ENCODE measurements around the gene APP.

APP gene

DNA sequence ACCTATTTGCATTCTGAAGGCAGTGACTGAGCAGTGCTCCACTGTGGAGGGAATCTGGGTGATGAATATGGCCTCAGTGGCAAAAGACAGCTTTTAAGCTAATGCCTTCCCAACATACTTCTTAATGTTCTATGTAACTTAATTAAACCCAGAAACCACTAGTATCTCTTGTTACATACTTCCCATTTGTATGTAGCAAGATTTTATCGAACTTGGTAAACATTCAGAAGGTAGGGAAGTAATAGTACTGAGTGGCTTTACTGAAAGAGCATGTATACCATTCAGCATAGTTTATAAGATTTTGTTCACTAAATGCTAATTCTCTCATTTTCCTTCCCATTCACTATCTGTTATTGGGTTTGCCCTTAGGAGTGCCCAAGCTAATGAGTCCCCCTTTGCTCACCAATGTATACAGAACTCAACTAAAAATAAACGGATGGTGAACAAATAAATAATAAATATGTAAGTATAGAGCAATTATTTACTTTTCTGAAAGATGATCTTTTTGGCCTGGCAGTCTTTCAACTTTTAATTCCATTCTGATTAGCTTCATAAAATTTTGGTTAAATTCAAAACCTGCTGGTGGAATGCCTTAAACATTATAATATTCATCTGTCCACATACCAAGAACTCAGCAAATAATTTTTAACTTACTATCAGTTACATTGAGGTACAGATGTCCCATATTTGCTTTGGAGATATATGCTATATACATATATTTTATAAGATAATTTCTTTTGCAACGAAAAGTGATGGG is 204.4 kb downstream of the APP start:
- peaks cover 16 to 17% of the 10 kb centered on the region in 2 experiments; a peak in 2 of 3 replicates for H3K36me3 ChIP-seq (ENCODE audit: control insufficient read depth in 2 of 2, insufficient read depth in 1 of 2, low read length in 2 of 2)
- no peak overlapping the region for H3K4me3 ChIP-seq (ENCODE audit: low read depth, low read length)
- no peak overlapping the region for H3K27ac ChIP-seq (ENCODE audit: extremely low read depth, low read depth, low read length)
- POLR2A ChIA-PET: no interaction called here
- TF ChIP-seq, protein P1, sequence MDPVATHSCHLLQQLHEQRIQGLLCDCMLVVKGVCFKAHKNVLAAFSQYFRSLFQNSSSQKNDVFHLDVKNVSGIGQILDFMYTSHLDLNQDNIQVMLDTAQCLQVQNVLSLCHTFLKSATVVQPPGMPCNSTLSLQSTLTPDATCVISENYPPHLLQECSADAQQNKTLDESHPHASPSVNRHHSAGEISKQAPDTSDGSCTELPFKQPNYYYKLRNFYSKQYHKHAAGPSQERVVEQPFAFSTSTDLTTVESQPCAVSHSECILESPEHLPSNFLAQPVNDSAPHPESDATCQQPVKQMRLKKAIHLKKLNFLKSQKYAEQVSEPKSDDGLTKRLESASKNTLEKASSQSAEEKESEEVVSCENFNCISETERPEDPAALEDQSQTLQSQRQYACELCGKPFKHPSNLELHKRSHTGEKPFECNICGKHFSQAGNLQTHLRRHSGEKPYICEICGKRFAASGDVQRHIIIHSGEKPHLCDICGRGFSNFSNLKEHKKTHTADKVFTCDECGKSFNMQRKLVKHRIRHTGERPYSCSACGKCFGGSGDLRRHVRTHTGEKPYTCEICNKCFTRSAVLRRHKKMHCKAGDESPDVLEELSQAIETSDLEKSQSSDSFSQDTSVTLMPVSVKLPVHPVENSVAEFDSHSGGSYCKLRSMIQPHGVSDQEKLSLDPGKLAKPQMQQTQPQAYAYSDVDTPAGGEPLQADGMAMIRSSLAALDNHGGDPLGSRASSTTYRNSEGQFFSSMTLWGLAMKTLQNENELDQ (tag by site-specific recombination; IDR thresholded peaks at IDR 0.05; ENCODE audit: low read depth): no peak
- no peak for TF ChIP-seq YY1 (tag by site-specific recombination; IDR thresholded peaks at IDR 0.05)
- no peak for TF ChIP-seq EGR2 (tag by site-specific recombination; IDR thresholded peaks at IDR 0.05; ENCODE audit: low read depth)
- TF ChIP-seq ZNF670 (tag by site-specific recombination; IDR thresholded peaks at IDR 0.05; ENCODE audit: low read depth): no peak
- no peak for TF ChIP-seq ZNF791 (tag by site-specific recombination; IDR thresholded peaks at IDR 0.05)
- TF ChIP-seq KLF10 (tag by site-specific recombination; IDR thresholded peaks at IDR 0.05): no peak
- TF ChIP-seq ZNF768 (tag by site-specific recombination; IDR thresholded peaks at IDR 0.05): no peak
- no peak for TF ChIP-seq ZNF610 (tag by site-specific recombination; IDR thresholded peaks at IDR 0.05; ENCODE audit: borderline replicate concordance)
- no peak for TF ChIP-seq KLF7 (tag by site-specific recombination; IDR thresholded peaks at IDR 0.05; ENCODE audit: borderline replicate concordance)
- TF ChIP-seq, protein P2, sequence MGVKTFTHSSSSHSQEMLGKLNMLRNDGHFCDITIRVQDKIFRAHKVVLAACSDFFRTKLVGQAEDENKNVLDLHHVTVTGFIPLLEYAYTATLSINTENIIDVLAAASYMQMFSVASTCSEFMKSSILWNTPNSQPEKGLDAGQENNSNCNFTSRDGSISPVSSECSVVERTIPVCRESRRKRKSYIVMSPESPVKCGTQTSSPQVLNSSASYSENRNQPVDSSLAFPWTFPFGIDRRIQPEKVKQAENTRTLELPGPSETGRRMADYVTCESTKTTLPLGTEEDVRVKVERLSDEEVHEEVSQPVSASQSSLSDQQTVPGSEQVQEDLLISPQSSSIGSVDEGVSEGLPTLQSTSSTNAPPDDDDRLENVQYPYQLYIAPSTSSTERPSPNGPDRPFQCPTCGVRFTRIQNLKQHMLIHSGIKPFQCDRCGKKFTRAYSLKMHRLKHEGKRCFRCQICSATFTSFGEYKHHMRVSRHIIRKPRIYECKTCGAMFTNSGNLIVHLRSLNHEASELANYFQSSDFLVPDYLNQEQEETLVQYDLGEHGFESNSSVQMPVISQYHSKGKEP (tag by site-specific recombination; IDR thresholded peaks at IDR 0.05): no peak
- TF ChIP-seq, protein P3, sequence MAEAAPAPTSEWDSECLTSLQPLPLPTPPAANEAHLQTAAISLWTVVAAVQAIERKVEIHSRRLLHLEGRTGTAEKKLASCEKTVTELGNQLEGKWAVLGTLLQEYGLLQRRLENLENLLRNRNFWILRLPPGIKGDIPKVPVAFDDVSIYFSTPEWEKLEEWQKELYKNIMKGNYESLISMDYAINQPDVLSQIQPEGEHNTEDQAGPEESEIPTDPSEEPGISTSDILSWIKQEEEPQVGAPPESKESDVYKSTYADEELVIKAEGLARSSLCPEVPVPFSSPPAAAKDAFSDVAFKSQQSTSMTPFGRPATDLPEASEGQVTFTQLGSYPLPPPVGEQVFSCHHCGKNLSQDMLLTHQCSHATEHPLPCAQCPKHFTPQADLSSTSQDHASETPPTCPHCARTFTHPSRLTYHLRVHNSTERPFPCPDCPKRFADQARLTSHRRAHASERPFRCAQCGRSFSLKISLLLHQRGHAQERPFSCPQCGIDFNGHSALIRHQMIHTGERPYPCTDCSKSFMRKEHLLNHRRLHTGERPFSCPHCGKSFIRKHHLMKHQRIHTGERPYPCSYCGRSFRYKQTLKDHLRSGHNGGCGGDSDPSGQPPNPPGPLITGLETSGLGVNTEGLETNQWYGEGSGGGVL (tag by site-specific recombination; IDR thresholded peaks at IDR 0.05): no peak
- TF ChIP-seq, protein P4, sequence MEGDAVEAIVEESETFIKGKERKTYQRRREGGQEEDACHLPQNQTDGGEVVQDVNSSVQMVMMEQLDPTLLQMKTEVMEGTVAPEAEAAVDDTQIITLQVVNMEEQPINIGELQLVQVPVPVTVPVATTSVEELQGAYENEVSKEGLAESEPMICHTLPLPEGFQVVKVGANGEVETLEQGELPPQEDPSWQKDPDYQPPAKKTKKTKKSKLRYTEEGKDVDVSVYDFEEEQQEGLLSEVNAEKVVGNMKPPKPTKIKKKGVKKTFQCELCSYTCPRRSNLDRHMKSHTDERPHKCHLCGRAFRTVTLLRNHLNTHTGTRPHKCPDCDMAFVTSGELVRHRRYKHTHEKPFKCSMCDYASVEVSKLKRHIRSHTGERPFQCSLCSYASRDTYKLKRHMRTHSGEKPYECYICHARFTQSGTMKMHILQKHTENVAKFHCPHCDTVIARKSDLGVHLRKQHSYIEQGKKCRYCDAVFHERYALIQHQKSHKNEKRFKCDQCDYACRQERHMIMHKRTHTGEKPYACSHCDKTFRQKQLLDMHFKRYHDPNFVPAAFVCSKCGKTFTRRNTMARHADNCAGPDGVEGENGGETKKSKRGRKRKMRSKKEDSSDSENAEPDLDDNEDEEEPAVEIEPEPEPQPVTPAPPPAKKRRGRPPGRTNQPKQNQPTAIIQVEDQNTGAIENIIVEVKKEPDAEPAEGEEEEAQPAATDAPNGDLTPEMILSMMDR (tag by site-specific recombination; IDR thresholded peaks at IDR 0.05): no peak
- TF ChIP-seq, protein P5, sequence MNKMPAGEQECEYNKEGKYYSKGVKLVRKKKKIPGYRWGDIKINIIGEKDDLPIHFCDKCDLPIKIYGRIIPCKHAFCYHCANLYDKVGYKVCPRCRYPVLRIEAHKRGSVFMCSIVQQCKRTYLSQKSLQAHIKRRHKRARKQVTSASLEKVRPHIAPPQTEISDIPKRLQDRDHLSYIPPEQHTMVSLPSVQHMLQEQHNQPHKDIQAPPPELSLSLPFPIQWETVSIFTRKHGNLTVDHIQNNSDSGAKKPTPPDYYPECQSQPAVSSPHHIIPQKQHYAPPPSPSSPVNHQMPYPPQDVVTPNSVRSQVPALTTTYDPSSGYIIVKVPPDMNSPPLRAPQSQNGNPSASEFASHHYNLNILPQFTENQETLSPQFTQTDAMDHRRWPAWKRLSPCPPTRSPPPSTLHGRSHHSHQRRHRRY (tag by site-specific recombination; IDR thresholded peaks at IDR 0.05): no peak
- TF ChIP-seq ZNF629 (tag by site-specific recombination; IDR thresholded peaks at IDR 0.05): no peak
- TF ChIP-seq, protein P6, sequence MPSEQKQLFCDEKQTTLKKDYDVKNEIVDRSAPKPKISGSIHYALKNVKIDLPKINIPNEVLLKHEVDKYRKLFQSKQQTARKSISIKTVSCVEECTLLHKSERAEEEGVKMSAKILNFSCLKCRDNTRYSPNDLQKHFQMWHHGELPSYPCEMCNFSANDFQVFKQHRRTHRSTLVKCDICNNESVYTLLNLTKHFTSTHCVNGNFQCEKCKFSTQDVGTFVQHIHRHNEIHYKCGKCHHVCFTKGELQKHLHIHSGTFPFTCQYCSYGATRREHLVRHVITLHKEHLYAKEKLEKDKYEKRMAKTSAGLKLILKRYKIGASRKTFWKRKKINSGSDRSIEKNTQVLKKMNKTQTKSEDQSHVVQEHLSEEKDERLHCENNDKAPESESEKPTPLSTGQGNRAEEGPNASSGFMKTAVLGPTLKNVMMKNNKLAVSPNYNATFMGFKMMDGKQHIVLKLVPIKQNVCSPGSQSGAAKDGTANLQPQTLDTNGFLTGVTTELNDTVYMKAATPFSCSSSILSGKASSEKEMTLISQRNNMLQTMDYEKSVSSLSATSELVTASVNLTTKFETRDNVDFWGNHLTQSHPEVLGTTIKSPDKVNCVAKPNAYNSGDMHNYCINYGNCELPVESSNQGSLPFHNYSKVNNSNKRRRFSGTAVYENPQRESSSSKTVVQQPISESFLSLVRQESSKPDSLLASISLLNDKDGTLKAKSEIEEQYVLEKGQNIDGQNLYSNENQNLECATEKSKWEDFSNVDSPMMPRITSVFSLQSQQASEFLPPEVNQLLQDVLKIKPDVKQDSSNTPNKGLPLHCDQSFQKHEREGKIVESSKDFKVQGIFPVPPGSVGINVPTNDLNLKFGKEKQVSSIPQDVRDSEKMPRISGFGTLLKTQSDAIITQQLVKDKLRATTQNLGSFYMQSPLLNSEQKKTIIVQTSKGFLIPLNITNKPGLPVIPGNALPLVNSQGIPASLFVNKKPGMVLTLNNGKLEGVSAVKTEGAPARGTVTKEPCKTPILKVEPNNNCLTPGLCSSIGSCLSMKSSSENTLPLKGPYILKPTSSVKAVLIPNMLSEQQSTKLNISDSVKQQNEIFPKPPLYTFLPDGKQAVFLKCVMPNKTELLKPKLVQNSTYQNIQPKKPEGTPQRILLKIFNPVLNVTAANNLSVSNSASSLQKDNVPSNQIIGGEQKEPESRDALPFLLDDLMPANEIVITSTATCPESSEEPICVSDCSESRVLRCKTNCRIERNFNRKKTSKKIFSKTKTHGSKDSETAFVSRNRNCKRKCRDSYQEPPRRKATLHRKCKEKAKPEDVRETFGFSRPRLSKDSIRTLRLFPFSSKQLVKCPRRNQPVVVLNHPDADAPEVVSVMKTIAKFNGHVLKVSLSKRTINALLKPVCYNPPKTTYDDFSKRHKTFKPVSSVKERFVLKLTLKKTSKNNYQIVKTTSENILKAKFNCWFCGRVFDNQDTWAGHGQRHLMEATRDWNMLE (tag by site-specific recombination; conservative IDR thresholded peaks at IDR 0.05; ENCODE audit: low read depth): no peak
- no peak for TF ChIP-seq MZF1 (tag by site-specific recombination; IDR thresholded peaks at IDR 0.05; ENCODE audit: borderline replicate concordance)
- TF ChIP-seq, protein P7, sequence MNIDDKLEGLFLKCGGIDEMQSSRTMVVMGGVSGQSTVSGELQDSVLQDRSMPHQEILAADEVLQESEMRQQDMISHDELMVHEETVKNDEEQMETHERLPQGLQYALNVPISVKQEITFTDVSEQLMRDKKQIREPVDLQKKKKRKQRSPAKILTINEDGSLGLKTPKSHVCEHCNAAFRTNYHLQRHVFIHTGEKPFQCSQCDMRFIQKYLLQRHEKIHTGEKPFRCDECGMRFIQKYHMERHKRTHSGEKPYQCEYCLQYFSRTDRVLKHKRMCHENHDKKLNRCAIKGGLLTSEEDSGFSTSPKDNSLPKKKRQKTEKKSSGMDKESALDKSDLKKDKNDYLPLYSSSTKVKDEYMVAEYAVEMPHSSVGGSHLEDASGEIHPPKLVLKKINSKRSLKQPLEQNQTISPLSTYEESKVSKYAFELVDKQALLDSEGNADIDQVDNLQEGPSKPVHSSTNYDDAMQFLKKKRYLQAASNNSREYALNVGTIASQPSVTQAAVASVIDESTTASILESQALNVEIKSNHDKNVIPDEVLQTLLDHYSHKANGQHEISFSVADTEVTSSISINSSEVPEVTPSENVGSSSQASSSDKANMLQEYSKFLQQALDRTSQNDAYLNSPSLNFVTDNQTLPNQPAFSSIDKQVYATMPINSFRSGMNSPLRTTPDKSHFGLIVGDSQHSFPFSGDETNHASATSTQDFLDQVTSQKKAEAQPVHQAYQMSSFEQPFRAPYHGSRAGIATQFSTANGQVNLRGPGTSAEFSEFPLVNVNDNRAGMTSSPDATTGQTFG (tag by site-specific recombination; IDR thresholded peaks at IDR 0.05; ENCODE audit: borderline replicate concordance): no peak
- TF ChIP-seq ZNF48 (tag by site-specific recombination; IDR thresholded peaks at IDR 0.05): no peak
- TF ChIP-seq ZNF146 (tag by site-specific recombination; IDR thresholded peaks at IDR 0.05): no peak
- H3K9me3 ChIP-seq (ENCODE audit: control insufficient read depth, insufficient read depth, low read depth, low read length): no peaks in the 10 kb centered on the region
- no peaks in the 10 kb centered on the region for H3K4me1 ChIP-seq (ENCODE audit: control insufficient read depth, insufficient read depth, low read length)
- CTCF ChIA-PET: interaction anchor here (1.6 kb wide), 1 partner anchor 205 kb away, joined by 3 read pairs; no protein-coding TSS in a partner anchor

All from HEK293 (cell line).